Stimulated activated CD8-positive, alpha-beta memory T cell treated with anti-CD3 and anti-CD28 coated beads, Interleukin-7, amount 100 ng/mL, for 24 hours (primary cell): Measurements from ENCODE around the gene PTCD2.
"Not testable (repeated sequence)": the region's sequence is repeated elsewhere in the genome, so short reads cannot be mapped to it uniquely, and the experiment has no call there.

ENCODE experiments used
- DNase-seq: peaks from one replicate; pipeline ENCODE4 v3.0.0-alpha.2; 2020; ENCODE audit warnings: low read depth

PTCD2 gene

DNA sequence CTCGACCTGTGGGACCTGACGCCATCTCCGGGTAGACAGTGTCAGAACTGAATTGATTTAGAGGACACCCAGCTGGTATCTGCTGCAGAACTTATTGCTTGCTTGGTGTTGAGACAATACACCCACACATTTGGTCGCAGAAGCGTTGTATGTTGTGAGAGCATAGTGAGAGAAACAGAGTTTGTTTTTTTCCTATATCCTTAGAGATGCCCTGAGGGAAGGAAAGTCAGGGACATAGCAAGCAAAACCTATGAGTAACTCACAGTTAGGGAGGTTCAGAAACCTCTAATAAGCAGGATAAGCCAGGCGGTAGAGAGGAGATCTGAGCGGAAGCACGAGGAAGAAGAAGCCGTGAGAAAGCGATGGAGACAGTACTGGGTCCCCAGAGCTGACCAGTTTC is 59.8 kb downstream of the PTCD2 start:
- DNase-seq, result no peak

DNA sequence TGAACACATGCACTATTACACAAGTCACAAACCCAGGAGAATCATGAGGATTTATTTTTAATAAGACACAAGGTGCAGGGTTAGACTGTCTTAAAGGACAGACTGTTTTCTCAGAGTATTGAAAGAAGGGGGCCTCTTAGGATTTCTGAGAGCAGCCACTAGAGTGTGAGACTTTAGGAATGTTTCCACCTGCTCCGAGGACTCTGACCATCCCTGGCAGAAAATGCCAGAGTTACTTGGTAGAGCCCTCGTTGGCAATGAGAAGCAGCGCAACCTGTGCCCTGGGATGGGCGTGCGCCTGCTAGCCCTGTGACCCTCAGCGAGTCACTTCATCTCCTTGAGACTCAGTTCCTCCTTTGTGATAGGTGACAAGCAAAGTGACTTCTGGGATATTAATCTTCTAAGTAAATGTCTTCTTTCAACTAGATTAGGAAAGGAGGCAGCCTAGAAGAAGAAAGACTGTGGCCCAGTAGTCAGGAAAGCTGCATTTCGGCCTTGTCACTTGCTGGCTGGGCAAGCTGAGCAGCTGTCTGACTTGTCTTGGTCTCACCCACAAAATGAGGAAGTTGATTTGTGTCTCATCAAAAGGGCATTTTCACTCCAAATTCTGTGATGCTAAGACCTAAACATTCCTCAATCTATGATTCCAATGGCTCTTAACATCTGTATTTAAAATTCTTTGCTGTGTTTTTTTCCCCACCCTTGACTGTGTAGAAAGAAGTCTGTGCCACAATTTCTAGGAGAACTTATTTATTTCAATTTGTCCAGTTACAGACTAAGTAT is 60.5 kb downstream of the PTCD2 start:
- DNase-seq, result no peak

DNA sequence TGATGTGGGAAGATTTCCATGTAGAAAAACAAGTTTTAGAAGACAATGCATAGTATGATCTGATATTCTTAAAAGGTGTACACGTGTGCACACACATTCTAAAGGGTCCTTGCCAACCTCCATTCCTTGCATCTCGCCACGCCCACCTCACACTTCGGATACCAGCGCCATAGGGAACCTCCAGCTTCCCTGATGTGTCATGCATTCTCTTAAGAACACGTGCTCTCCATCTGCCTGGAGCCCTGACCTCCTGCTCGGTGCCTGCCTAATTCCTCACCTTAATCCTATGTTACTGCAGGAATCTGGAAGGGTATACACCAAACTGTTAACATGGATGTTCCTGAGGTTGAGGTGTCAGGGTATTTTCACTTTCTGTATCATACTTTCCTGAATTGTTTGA is 63.1 kb downstream of the PTCD2 start:
- no peak for DNase-seq

DNA sequence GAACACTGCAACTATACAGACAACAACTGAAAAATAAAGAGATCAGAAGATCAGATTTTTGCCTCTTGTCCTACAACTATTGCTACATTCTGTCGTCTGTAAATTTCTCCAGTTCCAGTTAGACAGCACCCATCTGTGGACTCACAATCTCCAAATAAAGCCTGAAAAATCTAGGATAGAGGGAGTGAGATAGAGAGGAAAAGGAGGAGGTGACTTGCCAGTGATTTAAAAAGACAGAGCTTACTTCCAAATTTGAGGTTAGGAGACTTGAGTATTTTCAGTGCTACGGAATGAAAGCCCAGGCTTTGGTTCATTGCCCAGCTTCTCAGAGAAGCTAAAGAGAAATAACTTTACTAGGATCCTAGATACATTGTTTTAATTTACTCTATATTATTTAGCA is 63.6 kb downstream of the PTCD2 start:
- no peak for DNase-seq

DNA sequence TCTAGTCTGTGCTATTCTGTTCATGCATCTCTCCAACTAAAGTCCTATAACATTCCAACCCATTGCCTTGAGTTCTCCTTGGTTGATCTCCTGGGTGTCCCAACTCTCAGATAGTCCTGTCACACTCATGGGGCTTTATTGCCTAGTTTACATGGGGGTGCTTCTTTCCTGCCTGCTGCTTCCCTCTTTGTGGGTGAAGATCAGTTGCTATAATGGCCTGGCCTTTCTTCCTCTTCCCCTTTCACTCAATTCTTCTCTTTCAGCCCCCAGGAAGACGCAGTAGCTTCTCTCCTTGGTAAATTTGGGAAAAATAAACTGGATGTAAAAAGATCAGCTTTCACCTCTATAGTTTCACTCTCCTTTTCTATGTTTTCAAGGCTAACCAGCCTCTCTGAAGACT is 66.5 kb downstream of the PTCD2 start:
- no peak for DNase-seq

DNA sequence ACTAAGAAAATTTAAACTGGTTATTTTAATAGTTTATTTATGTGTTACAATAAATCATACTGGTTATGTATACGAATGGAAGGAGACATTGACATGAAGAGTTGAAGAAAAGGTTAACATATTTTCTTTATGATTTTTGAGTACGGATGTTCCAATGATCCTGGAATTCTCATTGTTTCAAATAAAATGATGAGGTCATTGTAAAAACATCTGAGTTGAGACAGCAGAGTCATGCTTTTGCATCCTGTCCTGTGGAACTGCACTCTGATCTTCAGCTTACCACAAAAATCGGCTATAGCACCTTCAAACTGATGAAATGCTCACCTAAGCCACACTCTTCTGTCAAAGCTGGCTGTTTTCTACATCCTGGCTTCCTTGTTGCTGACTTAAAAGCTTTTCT is 67.8 kb downstream of the PTCD2 start:
- DNase-seq, result no peak

DNA sequence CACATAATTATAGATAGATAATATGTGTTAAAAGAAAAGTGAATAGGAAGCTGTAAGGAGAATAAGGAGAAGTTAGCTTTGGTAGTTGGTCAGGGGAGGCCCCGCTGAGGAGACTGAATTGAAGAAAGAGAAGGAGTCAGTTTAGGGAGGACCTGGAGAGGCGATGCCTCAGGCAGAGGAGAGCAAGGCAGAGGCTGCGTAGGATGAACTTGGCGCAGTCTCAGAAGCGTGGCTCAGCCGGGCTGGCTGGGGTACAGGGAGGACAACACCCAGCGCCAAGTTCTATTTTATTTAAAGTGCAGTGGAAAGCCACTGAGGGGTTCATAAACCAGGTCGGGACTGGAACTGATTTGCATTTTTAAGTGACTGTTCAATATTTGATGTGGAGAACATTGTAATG is 68.5 kb downstream of the PTCD2 start:
- DNase-seq, result no peak

DNA sequence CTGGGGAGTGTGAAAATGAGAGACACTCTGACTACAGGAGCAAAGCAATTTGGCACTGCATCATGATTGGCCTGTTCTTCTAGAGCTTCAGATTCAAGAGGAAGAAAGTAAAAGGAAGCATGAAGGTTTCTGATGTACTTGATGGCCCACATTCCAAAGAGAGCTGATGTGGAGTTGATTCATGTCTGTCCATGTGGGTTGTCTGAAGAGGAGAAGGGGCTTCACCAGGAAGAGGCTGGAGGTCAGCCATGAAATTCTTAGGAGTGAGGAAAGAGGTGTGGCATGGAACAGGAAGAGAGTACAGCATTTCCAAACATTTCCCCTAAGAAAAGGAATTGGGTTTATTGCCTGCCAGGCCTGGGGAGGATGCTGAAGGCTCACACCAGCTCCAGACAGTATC is 70.7 kb downstream of the PTCD2 start:
- DNase-seq, result no peak

DNA sequence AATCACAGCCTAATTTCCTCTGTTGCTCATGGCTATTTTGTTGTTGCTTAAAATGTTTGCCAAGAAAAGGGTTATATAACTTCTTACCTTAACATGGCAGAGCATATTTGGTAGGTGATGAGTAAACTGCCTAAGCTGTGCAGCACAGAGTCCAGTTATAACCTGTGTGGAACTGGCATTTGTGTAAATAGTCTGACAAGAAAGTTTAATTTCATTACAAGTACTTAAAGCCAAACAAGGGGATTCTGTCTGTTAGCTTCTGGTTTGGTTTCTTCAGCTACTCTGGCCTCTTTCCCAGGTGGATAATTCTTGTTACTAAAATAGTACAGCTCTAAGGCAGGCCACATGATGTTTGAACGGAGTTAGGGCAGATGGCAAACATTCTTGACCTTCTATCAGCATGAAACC is 72.2 kb downstream of the PTCD2 start:
- DNase-seq, result no peak

DNA sequence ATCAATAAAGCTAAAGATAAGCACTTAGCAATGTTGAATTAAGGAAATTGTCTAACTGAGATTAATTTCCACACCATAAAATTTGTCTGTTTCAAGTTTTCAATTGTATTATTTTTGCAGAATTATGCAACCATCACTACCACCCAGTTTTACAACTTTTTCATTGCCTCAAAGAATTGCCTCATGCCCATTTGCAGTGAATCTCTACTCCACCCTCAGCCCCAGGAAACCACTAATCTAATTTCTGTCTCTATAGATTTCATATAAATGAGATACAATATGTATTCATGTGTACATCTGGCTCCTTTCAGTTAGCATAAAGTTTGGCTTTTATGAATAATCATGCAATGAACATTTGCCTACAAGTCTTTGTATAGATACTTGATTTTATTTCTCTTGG is 72.9 kb downstream of the PTCD2 start:
- DNase-seq, result no peak

DNA sequence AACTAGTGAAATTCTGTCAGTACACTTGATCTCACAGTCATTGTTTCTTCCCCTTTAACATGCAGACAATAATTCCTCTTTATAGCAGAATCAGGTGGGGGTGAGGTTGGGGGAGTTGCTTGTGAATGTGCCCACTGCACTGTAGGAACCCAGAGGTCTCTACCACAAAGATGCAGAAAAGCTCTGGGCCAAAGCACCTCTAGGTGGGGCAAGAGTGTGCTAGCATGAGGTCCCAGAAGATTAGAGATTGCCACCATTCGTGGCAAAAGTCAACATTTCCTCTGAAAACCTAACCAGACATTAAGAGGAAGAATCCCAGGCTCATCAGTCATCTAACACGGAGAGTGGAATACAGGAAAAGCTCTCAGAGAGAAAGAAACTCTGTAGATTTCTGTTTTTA is 74.5 kb downstream of the PTCD2 start:
- no peak for DNase-seq

DNA sequence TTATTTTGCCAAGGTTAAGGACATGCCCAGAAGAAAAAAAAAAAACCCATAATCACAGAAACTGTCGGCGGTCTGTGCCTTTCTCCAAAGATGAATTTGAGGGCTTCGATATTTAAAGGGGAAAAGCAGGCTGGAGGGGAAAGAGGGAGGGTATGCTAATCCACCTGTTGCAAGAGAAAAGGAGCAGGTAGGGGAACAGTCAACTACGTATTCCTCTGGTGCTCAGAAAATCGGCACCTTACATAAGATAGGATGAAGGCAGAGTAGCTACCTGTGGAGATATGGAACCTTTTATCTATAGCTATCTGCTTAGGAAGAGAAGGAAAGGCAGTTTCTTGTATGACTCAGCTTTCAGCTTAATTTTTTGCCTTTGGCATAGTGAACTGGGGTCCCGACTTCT is 77.7 kb downstream of the PTCD2 start:
- no peak for DNase-seq

DNA sequence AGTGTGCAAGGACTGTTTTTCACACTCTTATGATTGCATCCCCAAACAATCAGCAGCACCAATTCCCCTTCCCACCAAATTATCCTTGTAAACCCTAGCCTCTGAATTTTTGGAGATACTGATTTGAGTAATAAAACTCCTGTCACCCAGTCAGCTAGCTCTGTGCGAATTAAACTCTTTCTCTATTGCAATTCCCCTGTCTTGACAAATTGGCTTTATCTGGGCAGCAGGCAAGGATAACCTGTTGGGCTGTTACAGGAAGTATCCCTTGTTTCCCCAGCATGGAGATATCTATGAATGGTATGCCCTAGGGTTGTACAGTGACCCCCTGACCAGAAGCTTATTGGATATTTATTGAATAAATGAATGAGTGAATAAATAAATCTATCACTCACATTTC is 80.8 kb downstream of the PTCD2 start:
- no peak for DNase-seq

DNA sequence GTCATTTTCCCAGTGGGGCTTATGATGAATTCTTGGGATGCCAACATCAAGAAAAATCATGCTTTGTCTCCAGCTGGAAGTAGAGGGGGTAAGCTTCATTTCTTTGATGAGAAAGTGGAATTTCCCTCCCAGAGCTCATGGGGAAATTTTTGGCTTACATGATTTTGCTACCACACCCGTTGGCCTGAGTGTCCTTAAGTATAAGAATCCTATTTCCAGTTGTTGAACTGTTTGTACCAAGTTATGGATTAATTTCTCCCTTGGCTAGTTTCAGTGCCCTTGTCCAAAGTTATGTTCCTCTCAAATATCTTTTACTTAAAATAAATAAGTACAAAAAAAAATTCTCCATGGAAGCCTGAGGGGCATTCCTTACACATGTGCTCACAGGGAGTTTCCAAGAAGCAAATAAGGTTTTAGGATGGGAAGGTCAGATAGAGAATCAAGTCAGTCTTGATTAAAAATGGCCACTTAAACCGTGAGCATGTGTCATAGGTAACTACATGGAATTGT is 82.3 kb downstream of the PTCD2 start:
- no peak for DNase-seq

DNA sequence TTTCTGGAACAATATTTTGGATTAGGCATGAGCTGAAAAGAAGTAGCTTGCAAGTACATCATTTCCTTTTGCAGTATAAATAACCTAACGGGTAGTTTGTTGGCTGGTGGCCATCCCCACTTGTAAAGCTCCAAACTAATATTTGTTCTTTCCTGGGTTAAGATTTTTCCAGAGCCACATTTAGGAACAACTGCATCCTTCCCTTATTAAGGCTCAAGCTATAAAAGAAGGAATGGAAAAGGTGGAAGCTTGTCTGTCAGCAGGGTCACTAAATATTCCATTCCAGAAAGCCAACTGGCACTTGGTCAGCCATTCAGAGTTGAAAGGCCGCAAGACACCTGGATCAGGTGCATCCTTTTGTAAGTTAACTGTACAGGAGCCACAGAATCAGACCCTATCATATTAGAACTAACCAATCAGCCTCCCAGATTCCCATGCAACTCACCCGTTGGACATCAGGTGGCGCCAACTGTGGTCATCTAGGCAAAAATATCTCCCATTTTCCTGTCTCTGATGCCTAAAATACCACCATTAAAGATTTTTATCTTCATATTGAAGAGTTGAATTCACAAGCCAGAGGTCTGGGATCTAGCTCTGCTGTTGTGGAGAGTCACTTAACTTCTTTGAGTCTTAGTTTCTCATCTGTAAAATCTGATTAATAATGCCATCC is 82.9 kb downstream of the PTCD2 start:
- no peak for DNase-seq

DNA sequence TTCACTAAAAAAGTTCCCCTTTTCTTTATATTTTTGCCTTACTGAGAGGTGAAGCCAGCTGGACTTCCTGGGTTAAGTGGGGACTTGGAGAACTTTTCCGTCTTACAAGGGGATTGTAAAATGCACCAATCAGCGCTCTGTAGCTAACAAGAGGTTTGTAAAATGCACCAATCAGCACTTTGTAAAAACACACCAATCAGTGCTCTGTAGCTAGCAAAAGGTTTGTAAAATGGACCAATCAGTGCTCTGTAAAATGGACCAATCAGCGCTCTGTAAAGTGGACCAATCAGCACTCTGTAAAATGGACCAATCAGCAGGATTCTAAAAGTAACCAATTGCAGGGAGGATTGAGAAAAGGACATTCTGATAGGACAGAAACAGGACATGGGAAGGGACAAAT is 84.6 kb downstream of the PTCD2 start:
- not testable (repeated sequence) for DNase-seq

DNA sequence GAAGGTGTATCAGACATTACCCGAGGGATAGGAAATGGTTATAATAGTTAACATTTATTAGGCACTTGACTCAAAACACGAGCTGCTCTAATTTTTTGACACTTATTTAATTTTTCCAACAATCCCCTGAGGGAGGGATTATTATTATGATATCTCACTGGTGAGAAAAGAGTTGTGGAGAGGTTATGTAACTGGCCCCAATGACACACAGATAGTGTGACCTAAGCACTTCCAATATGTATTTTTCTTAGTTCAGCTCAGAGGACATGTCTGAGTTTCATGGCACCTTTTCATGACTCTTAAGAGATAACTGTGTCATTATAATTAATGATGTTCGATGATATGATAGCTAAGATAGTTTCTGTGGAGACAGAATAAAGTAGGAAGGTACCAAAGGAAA is 86.9 kb downstream of the PTCD2 start:
- DNase-seq, result no peak

DNA sequence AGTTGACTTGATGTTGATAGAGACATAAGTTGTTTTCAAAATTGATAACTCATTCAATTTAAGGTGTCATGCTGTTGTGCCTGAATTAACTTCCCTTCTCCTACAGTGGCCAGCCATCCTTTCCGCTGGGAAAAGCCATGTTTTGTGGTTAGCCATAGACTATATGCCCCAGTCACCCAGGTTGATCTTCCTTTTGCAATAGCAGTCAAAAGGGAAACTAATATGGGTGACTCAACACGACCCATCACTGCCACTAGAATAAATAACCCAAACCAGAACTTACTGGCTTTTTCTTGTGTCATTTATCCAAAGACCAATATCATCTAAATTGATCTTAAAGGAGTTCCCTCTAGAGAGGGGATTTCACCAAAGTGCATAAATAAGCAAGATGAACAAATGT is 87.4 kb downstream of the PTCD2 start:
- DNase-seq, result no peak

DNA sequence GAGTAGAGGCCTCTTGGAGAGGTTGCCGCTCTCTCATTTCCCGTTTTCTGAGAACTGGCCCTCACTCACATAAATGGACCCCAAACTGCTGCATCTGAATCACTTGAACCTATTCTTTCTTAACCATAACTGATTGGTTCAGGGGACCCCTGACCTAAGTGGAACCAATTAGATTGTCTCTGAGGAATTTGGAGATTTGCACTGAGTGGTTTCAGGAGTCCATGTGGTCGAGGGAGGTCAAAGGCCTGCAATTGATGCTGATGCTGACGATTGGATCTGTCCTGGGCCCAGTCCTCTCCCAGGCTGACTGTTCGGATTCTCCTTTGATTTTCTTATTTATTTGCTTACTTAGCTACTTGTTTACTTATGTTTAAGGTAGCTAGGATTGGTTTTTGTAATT is 88.0 kb downstream of the PTCD2 start:
- DNase-seq, result no peak

DNA sequence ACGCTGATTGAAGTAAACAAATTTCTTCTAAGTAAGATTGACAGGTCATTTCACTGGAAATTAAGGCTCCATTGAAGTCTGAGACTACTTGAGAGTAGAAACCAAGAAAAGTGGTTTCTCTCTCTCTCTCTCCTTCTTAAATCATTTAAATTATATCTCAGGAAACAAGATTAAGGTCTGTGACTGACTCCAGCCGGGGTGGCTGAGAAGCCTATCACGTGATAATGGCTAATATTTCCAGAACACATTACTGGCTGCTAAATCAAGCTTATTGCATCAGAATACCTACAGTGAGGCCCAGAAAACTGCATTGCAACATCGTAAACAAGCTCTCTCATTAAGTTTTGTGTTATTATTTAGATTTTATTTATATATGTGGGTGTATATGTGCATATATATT is 88.4 kb downstream of the PTCD2 start:
- no peak for DNase-seq

DNA sequence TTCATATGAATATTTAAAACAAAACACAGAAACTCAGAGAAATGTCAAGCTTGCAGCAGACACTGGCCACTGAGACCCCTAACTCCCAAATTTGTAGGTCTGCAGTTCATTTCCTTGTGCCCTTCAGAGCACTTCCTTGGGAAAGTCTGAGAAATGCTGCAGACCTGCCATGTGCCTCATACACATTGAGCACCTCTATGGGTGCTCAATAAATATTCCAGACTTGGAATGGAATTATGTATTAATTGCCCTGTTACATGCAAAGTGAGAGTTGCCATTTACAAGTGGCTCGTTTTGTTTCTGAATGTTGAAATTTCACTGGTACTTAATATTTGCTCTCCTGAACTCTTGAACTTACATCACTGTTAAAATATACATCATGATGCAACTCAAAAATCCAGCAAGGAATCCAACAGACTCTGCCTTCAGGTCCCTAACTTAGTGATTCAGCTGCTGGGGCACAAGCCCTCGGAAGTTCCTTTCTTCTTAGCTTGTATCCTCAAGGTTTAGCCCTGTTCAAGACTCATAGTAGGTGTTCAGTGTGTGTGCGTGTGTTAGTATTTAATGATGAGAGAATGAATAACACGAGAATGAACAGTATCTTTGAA is 90.6 kb downstream of the PTCD2 start:
- no peak for DNase-seq

DNA sequence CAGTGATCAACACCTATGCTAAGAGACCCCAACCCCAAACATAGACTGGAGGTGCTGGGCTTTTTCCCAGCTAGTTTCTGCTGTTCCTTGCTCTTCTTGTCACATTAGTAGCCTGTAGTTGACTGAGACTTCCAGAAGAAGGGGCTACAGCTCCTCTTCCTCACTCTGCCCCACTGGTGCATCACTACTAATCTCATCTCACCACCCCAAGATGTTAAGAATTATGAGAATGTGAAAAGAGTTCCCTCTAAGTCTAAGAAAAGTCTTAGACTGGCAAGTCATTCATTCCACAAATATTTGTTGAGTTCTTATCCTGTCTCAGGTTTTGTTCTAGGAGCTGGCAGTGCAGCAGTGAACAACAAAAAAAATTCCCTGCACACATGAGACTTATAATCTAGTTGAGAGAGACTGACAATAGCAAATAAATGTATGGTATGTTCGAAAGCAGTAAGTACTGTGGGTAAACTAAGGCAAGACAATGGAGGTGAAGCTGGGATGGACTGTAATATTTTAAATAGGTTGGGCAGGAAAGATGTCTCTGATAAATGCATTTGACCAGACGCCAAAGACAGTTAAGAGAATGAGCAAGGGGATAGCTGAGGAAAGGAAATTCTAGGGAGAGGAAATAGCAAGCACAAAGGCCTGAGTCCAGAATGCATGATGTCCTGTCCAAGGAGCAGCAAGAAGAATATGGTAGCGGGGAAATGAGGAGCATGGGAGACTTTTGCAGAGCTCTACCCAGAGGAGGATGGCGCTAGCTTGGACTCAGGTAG is 92.3 kb downstream of the PTCD2 start:
- no peak for DNase-seq
